Right hindlimb (tissue), 1 donor: ENCODE results near the gene CTDP1.
A peak's percentile ranks its signal among the peaks of the same experiment; 100 is the strongest.

Source experiments
- DNase-seq: peaks from one replicate; pipeline ENCODE4 v3.0.0-alpha.2; 2018

CTDP1 gene

GRCh38 chr18:79786304-79786703, 106.7 kb downstream of the CTDP1 start:
- peak; percentile 12 for DNase-seq

GRCh38 chr18:79786786-79787526, 107.4 kb downstream of the CTDP1 start:
- peak; percentile 10 for DNase-seq

GRCh38 chr18:79787527-79787864, 107.9 kb downstream of the CTDP1 start:
- no peak for DNase-seq

GRCh38 chr18:79787865-79788733, 108.5 kb downstream of the CTDP1 start:
- DNase-seq, result no peak

GRCh38 chr18:79788734-79789085, 109.1 kb downstream of the CTDP1 start:
- no peak for DNase-seq

GRCh38 chr18:79789091-79789891, 109.7 kb downstream of the CTDP1 start:
- DNase-seq, result no peak

GRCh38 chr18:79789901-79790890, 110.6 kb downstream of the CTDP1 start:
- DNase-seq, result no peak

GRCh38 chr18:79790996-79791972, 111.7 kb downstream of the CTDP1 start:
- no peak for DNase-seq

- DNase-seq, result no peak
Observed at GRCh38 chr18:79792096-79792987, 112.7 kb downstream of the CTDP1 start.

- DNase-seq, result no peak
Observed at GRCh38 chr18:79792988-79793355, 113.4 kb downstream of the CTDP1 start.

GRCh38 chr18:79794846-79795245, 115.2 kb downstream of the CTDP1 start:
- DNase-seq, result no peak

GRCh38 chr18:79795446-79795845, 115.8 kb downstream of the CTDP1 start:
- no peak for DNase-seq

GRCh38 chr18:79796016-79796415, 116.4 kb downstream of the CTDP1 start:
- no peak for DNase-seq

- DNase-seq, result peak; percentile 78
Observed at GRCh38 chr18:79796531-79797405, 117.2 kb downstream of the CTDP1 start.

- DNase-seq, result peak; percentile 63
Observed at GRCh38 chr18:79797518-79798345, 118.1 kb downstream of the CTDP1 start, which contains the start of gene KCNG2. KCNG2 (plus strand) TSS chr18:79797938; CDS start chr18:79863668, 65,730 bp downstream.

GRCh38 chr18:79798346-79798998, 118.9 kb downstream of the CTDP1 start:
- DNase-seq, result no peak

GRCh38 chr18:79798999-79799370, 119.4 kb downstream of the CTDP1 start:
- DNase-seq, result no peak
